A549 (cell line): ENCODE results near the gene DDAH2. TPM values are rescaled to one million over a fixed set of nuclear protein-coding genes. Genes with fewer than 3 reads are reported as not detected.

Experiments
- ATAC-seq, 2 experiments: fragments of 200-7000 bp in 1 of 2; fragments of >200 bp in 1 of 2; cut with Nextera tagmentation in 1 of 2; cut with Tn5 transposase in 1 of 2; 3 replicates each; pipeline versions ENCODE4 v1.8.0 to v1.9.1; 2018 to 2020; ENCODE audit warnings: mild to moderate bottlenecking in 1 of 2, moderate library complexity in 1 of 2
- CTCF ChIA-PET: fragments of 300-600 bp; sonication (Branson Sonifier 250); formaldehyde crosslinking; extraction: SDS; loops from one replicate; lab custom pipeline; 2021; ENCODE audit warnings: antibody characterized with exemption, inconsistent platforms; lab: Yijun Ruan, JAX
- POLR2A ChIA-PET: fragments of 350-600 bp; formaldehyde crosslinking; extraction: SDS; loops from one replicate; lab custom pipeline; 2021; ENCODE audit warnings: antibody characterized with exemption, inconsistent platforms; lab: Yijun Ruan, JAX
- DNase-seq, 2 experiments: peaks; one replicate each; pipeline versions ENCODE4 v3.0.0 to v3.0.0-alpha.2; 2011 to 2016; ENCODE audit warnings: low read depth in 1 of 2, low spot score in 1 of 2
- FAIRE-seq: peaks from 2 replicates; lab custom pipeline; 2011; peaks lifted over from hg19 to GRCh38; lab: Jason Lieb, UNC
- H3K27ac ChIP-seq, 2 experiments: fragments of >200 bp; sonication (Bioruptor Twin); formaldehyde crosslinking; 3 replicates each; pipeline ENCODE4 v1.5.1; 2016 to 2017
- H3K4me1 ChIP-seq: fragments of >200 bp; sonication (Bioruptor Twin); formaldehyde crosslinking; 3 replicates; pipeline ENCODE4 v1.6.1; 2016
- H3K4me2 ChIP-seq: fragments of >200 bp; sonication (Bioruptor Twin); formaldehyde crosslinking; 3 replicates; pipeline ENCODE4 v1.6.1; 2016
- H3K4me3 ChIP-seq: fragments of >200 bp; sonication (Bioruptor Twin); formaldehyde crosslinking; 3 replicates; pipeline ENCODE4 v1.5.1; 2016
- H3K9me3 ChIP-seq: fragments of >200 bp; sonication (Bioruptor Twin); formaldehyde crosslinking; 3 replicates; pipeline ENCODE4 v1.6.1; 2016
- ATOH8 ChIP-seq: fragments of 250-450 bp; sonication (Bioruptor Pico); IDR thresholded peaks from 2 replicates; pipeline ENCODE4 v1.5.0; 2020; ENCODE audit warnings: low read depth, mild to moderate bottlenecking, moderate library complexity
- BHLHE40 ChIP-seq: IDR thresholded peaks from 2 replicates; pipeline ENCODE4 v1.6.1; 2012; ENCODE audit warnings: low read depth, low read length, inconsistent platforms
- E2F6 ChIP-seq: IDR thresholded peaks from 2 replicates; pipeline ENCODE4 v1.6.1; 2012; ENCODE audit warnings: low read depth, borderline replicate concordance
- EHF ChIP-seq: fragments of 250-450 bp; sonication (Bioruptor Pico); IDR thresholded peaks from 2 replicates; pipeline ENCODE4 v1.5.0; 2020; ENCODE audit warnings: mild to moderate bottlenecking
- EP300 ChIP-seq, 2 experiments: fragments of >200 bp; sonication (Bioruptor Twin); formaldehyde crosslinking; IDR thresholded peaks; 2 replicates in 1 of 2; 3 replicates in 1 of 2; pipeline ENCODE4 v1.6.1; 2016 to 2017
- ESRRA ChIP-seq: fragments of 150-350 bp; IDR thresholded peaks from 2 replicates; pipeline ENCODE4 v1.6.1; 2014; ENCODE audit warnings: mild to moderate bottlenecking, low read length, borderline replicate concordance
- FOXS1 ChIP-seq: fragments of 250-450 bp; sonication (Bioruptor Pico); IDR thresholded peaks from 2 replicates; pipeline ENCODE4 v1.5.0; 2020; ENCODE audit warnings: mild to moderate bottlenecking, moderate library complexity
- HOXB5 ChIP-seq: fragments of 250-450 bp; sonication (Bioruptor Pico); IDR thresholded peaks from 2 replicates; pipeline ENCODE4 v1.5.0; 2020; ENCODE audit warnings: mild to moderate bottlenecking, moderate library complexity
- JUN ChIP-seq, 2 experiments: fragments of >200 bp; sonication (Bioruptor Twin); formaldehyde crosslinking; IDR thresholded peaks; 2 replicates in 1 of 2; 3 replicates in 1 of 2; pipeline ENCODE4 v1.6.1; 2016 to 2017
- KDM1A ChIP-seq: fragments of 200-600 bp; sonication (generic); IDR thresholded peaks from 2 replicates; pipeline ENCODE4 v1.6.1; 2016; ENCODE audit warnings: low read depth, mild to moderate bottlenecking
- MAZ ChIP-seq: fragments of 150-350 bp; IDR thresholded peaks from 2 replicates; pipeline ENCODE4 v1.6.1; 2014; ENCODE audit warnings: antibody characterized with exemption, low read depth, low read length, borderline replicate concordance
- NR3C1 ChIP-seq: fragments of >200 bp; sonication (Bioruptor Twin); formaldehyde crosslinking; IDR thresholded peaks from 3 replicates; pipeline ENCODE4 v1.6.1; 2017
- PHF8 ChIP-seq: fragments of 200-600 bp; sonication (generic); IDR thresholded peaks from 2 replicates; pipeline ENCODE4 v1.6.1; 2016; ENCODE audit warnings: low read depth, mild to moderate bottlenecking, antibody characterized with exemption, moderate library complexity, borderline replicate concordance
- RARB ChIP-seq: fragments of 250-450 bp; sonication (Bioruptor Pico); IDR thresholded peaks from 2 replicates; pipeline ENCODE4 v1.8.0; 2021; ENCODE audit warnings: mild to moderate bottlenecking, moderate library complexity
- RCOR1 ChIP-seq: fragments of 150-350 bp; IDR thresholded peaks from 2 replicates; pipeline ENCODE4 v1.6.1; 2014; ENCODE audit warnings: antibody characterized with exemption, low read length, low read depth
- REST ChIP-seq: fragments of 200-600 bp; sonication (generic); IDR thresholded peaks from 2 replicates; pipeline ENCODE4 v1.6.1; 2016; ENCODE audit warnings: antibody characterized with exemption, mild to moderate bottlenecking, moderate library complexity
- RFX5 ChIP-seq: fragments of 450-650 bp; IDR thresholded peaks from 2 replicates; pipeline ENCODE4 v1.7.1; 2014; ENCODE audit warnings: antibody characterized with exemption, mild to moderate bottlenecking, moderate library complexity
- ZNF302 ChIP-seq: fragments of 250-450 bp; sonication (Bioruptor Pico); IDR thresholded peaks from 2 replicates; pipeline ENCODE4 v1.9.0; 2021; ENCODE audit warnings: inconsistent platforms, mild to moderate bottlenecking, moderate library complexity
- WGBS: methylation state at CpG from one replicate; pipeline ENCODE4 v1.1.6; 2017; ENCODE audit errors: missing lambda C conversion rate; 5-methylcytosine and 5-hydroxymethylcytosine counted together
- polyA plus RNA-seq, 4 experiments: library from polyadenylated mRNA; depleted of rRNA in 3 of 4; stranded (reverse); fragments of >200 nt; fragmentation: RNase III in 1 of 4; extraction: RNeasy Plus Mini Kit Qiagen cat#74134 plus additional on column Dnase treatment in 1 of 4; gene quantifications; 2 replicates in 3 of 4; 3 replicates in 1 of 4; pipeline ENCODE4 v1.2.3, GENCODE V29; 2011 to 2017
- TF ChIP-seq, protein P1 (sequence below): fragments of >200 bp; sonication (Bioruptor Twin); formaldehyde crosslinking; IDR thresholded peaks from 3 replicates; pipeline ENCODE4 v1.6.1; 2016
- TF ChIP-seq, protein P2 (sequence below): fragments of 450-650 bp; IDR thresholded peaks from 2 replicates; pipeline ENCODE4 v1.6.1; 2014; ENCODE audit warnings: antibody characterized with exemption

The DDAH2 gene
- polyA plus RNA-seq, 2 of the 4 experiments (the other 2 are of a cell fraction) = 19.3 to 54.5 TPM

DNA sequence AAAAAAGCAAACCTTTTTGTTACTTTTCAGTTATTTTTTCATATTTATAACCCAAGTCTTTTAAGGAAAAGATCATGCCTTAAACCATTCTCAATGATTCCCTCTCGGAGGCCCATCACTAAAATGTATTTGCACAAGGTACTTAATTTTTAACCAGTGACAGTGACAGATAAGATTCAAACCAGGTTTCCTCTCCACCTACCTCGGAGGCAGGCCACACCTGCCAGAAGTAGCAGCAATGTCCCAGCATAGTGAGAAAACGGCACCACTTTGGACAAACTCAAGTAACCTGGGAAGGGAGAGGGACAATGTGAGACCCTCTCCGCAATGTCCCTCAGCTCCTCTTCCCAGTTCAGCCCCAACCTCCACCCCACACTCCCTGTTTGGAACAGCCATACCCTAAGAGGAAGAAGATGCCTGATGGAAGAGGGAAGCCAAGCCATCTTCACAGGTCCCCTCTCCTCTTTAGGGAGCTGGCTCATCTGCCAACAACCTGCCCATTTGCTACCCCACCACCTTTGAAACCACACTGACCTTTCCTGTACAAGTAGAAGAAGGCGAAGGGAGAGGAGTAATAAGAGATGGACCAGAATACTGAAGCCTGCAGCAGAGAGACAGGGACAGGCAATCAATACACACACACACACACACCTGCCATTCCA is 28.2 kb downstream of the DDAH2 start:
- no peak for TF ChIP-seq EHF
- TF ChIP-seq RCOR1 = no peak
- TF ChIP-seq KDM1A = no peak
- TF ChIP-seq HOXB5 (CRISPR knock-in tag) = no peak
- TF ChIP-seq, protein P1, sequence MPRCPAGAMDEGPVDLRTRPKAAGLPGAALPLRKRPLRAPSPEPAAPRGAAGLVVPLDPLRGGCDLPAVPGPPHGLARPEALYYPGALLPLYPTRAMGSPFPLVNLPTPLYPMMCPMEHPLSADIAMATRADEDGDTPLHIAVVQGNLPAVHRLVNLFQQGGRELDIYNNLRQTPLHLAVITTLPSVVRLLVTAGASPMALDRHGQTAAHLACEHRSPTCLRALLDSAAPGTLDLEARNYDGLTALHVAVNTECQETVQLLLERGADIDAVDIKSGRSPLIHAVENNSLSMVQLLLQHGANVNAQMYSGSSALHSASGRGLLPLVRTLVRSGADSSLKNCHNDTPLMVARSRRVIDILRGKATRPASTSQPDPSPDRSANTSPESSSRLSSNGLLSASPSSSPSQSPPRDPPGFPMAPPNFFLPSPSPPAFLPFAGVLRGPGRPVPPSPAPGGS = no peak
- POLR2A ChIA-PET = no interaction called here
- no peak for ATAC-seq
- no peak for FAIRE-seq
- Histone ChIP-seq H3K27ac (no peak overlapping the region), H3K4me3 (no peak overlapping the region), H3K4me2 (no peak overlapping the region), H3K9me3 (no peaks in the 10 kb centered on the region), H3K4me1 (peaks cover 13% of the 10 kb centered on the region; the same call in 2 of the 3 replicates)
- CTCF ChIA-PET = no interaction called here
- WGBS = 72% methylated on average over 5 of the region's 5 CpGs
- no peak for DNase-seq

DNA sequence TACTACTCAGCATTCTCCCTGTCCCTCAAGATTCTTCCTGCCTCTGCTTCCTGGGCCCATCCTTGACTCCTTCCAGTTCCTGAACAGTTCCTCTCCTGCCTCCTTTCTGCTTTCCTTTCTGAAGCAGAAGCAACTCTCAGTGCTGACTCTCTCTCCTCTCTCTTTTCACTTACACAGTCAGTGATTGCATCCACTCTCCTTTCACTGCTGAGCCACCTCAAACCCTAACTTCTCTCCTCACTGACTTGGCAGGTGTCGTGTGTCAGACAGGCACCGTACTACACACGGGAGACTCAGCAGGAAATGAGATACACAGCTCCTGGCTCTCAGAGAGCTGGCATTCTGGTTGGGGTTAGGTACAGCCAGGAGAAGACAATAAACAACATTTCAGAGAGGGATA is 31.5 kb downstream of the DDAH2 start:
- Histone ChIP-seq H3K9me3 (no peaks in the 10 kb centered on the region), H3K4me2 (no peak overlapping the region), H3K4me3 (no peak overlapping the region), H3K4me1 (peaks cover 13% of the 10 kb centered on the region; the same call in 2 of the 3 replicates), H3K27ac (no peak overlapping the region)
- DNase-seq (no peak), ATAC-seq (no peak), FAIRE-seq (no peak)
- no peak for TF ChIP-seq PHF8
- TF ChIP-seq JUN (IDR thresholded peaks at IDR 0.05) = no peak
- TF ChIP-seq E2F6 = no peak
- no peak for TF ChIP-seq RARB (CRISPR knock-in tag)
- TF ChIP-seq REST = no peak
- CTCF ChIA-PET = interaction anchor here (1.4 kb wide), 1 partner anchor 93 kb away, joined by 3 read pairs; no protein-coding TSS in a partner anchor
- POLR2A ChIA-PET = no interaction called here
- 63% methylated on average over 3 of the region's 3 CpGs for WGBS

DNA sequence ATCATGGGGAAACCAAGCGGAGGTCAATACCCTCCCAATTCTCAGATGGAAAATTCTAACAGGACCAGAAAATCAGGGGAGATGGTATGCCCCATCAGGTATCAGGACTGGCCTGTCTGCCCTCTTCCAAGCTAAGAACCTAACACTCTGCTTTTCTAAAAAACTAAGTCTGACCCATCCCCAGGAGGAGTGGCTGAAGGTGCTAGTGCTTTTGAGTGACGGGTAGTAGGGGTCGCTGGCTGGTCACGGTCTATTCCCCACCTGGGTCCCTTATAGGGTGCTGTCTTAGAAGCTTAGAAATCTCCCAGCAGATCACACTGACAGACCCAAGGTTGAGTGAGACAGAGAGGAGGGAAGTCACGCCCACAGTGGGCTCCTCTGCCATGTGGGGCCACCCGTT is 35.6 kb downstream of the DDAH2 start:
- DNase-seq (no peak), ATAC-seq (no peak), FAIRE-seq (no peak)
- POLR2A ChIA-PET = interaction anchor here (1.2 to 1.4 kb wide), 2 partner anchors 122 to 134 kb away, joined by 3 to 5 read pairs; partner anchors contain the start of genes HSPA1A, HSPA1B and HSPA1L
- Histone ChIP-seq H3K27ac (no peak overlapping the region), H3K9me3 (no peaks in the 10 kb centered on the region), H3K4me3 (no peak overlapping the region), H3K4me1 (no peaks in the 10 kb centered on the region; the same call in 2 of the 3 replicates), H3K4me2 (no peak overlapping the region)
- WGBS = 94% methylated on average over 4 of the region's 6 CpGs
- CTCF ChIA-PET = interaction anchor here (0.6 to 1.8 kb wide), 6 partner anchors 10 to 170 kb away, joined by 3 to 9 read pairs (median 3); partner anchors contain the start of genes ABHD16A and DDAH2
- TF ChIP-seq EHF = no peak
- no peak for TF ChIP-seq FOXS1 (CRISPR knock-in tag)
- no peak for TF ChIP-seq NR3C1
- no peak for TF ChIP-seq ATOH8
- TF ChIP-seq, protein P2, sequence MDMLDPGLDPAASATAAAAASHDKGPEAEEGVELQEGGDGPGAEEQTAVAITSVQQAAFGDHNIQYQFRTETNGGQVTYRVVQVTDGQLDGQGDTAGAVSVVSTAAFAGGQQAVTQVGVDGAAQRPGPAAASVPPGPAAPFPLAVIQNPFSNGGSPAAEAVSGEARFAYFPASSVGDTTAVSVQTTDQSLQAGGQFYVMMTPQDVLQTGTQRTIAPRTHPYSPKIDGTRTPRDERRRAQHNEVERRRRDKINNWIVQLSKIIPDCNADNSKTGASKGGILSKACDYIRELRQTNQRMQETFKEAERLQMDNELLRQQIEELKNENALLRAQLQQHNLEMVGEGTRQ = no peak
- TF ChIP-seq RCOR1 = no peak
- TF ChIP-seq RFX5 = no peak
- TF ChIP-seq EP300 (IDR thresholded peaks at IDR 0.05) = no peak
- TF ChIP-seq REST = no peak
- TF ChIP-seq BHLHE40 = no peak
- no peak for TF ChIP-seq ZNF302
- no peak for TF ChIP-seq MAZ
- TF ChIP-seq ESRRA = no peak
